ENCODE measurements around the gene ATP6V1G1.

DNA sequence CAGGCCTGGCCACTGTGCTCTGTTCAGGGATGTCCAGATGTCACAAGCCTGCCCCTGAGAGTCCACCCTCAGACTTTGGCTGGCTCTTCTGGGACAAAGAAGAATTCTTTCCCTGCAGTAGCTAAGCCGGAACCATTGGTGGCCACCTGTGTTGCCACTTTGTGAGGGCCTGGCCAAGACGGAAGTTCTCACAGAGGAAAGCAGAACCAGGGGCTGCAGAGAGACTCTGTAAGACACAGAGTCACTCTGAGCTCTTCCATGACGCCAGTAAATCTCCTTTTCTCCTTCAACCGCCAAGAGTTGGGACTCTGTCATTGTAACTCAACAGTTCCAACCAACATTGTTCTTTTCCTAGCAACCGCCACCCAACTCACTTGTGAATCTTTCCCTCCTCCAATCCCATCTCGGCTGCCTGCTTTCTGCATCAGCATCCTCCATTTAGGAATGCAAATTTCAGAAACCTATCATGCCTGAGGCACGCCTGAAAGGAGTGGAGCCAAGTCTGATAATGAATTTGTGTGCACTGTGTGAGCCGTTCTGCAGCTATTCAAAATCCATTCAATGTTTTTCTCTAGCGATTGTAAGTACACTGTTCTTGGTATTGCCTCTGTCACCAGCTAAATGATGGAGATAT is 37.8 kb upstream of the ATP6V1G1 start:
- TF ChIP-seq, protein P1, sequence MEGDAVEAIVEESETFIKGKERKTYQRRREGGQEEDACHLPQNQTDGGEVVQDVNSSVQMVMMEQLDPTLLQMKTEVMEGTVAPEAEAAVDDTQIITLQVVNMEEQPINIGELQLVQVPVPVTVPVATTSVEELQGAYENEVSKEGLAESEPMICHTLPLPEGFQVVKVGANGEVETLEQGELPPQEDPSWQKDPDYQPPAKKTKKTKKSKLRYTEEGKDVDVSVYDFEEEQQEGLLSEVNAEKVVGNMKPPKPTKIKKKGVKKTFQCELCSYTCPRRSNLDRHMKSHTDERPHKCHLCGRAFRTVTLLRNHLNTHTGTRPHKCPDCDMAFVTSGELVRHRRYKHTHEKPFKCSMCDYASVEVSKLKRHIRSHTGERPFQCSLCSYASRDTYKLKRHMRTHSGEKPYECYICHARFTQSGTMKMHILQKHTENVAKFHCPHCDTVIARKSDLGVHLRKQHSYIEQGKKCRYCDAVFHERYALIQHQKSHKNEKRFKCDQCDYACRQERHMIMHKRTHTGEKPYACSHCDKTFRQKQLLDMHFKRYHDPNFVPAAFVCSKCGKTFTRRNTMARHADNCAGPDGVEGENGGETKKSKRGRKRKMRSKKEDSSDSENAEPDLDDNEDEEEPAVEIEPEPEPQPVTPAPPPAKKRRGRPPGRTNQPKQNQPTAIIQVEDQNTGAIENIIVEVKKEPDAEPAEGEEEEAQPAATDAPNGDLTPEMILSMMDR (IDR thresholded peaks at IDR 0.05), result no peak
- no peak for TF ChIP-seq POLR2AphosphoS5 (IDR thresholded peaks at IDR 0.05)

All from upper lobe of left lung (tissue), 4 donors.